HepG2 (cell line): Measurements from ENCODE around the gene CGREF1. TPM values are rescaled to one million over a fixed set of nuclear protein-coding genes. Genes with fewer than 3 reads are reported as not detected.

Source experiments
- FOSL2 ChIP-seq: sonication (generic); formaldehyde crosslinking; IDR thresholded peaks from 2 replicates; pipeline ENCODE4 v1.4.0; 2020; ENCODE audit warnings: missing genetic modification reagents
- KLF12 ChIP-seq: sonication (generic); formaldehyde crosslinking; IDR thresholded peaks from 2 replicates; pipeline ENCODE4 v1.4.0; 2020; ENCODE audit warnings: missing genetic modification reagents, borderline replicate concordance
- LCORL ChIP-seq, 2 experiments: fragments of 450-650 bp in 1 of 2; sonication (generic) in 1 of 2; formaldehyde crosslinking in 1 of 2; IDR thresholded peaks; 2 replicates each; pipeline versions ENCODE4 v1.5.0 to v1.6.1; 2017 to 2020; ENCODE audit warnings: antibody characterized with exemption in 1 of 2, missing genetic modification reagents in 1 of 2
- NFAT5 ChIP-seq: sonication (generic); formaldehyde crosslinking; IDR thresholded peaks from 2 replicates; pipeline ENCODE4 v1.4.0; 2020; ENCODE audit warnings: missing genetic modification reagents
- ONECUT2 ChIP-seq: sonication (generic); formaldehyde crosslinking; IDR thresholded peaks from 2 replicates; pipeline ENCODE4 v1.4.0; 2020; ENCODE audit warnings: missing genetic modification reagents
- PCBP1 ChIP-seq: fragments of 200-400 bp; formaldehyde crosslinking; IDR thresholded peaks from 2 replicates; pipeline ENCODE4 v1.6.1; 2017; ENCODE audit warnings: mild to moderate bottlenecking, low read depth, low read length, borderline replicate concordance
- THYN1 ChIP-seq: sonication (generic); formaldehyde crosslinking; IDR thresholded peaks from 2 replicates; pipeline ENCODE4 v1.8.1; 2023; ENCODE audit warnings: low read depth, mild to moderate bottlenecking, moderate library complexity, missing genetic modification reagents, borderline replicate concordance
- TRIM22 ChIP-seq: fragments of 450-650 bp; IDR thresholded peaks from 2 replicates; pipeline ENCODE4 v1.6.1; 2017
- ZNF589 ChIP-seq: sonication (generic); formaldehyde crosslinking; conservative IDR thresholded peaks from 2 replicates; pipeline ENCODE4 v1.8.0; 2022; ENCODE audit warnings: mild to moderate bottlenecking, moderate library complexity, missing genetic modification reagents
- ZNF839 ChIP-seq: sonication (generic); formaldehyde crosslinking; IDR thresholded peaks from 2 replicates; pipeline ENCODE4 v1.4.0; 2020; ENCODE audit warnings: missing genetic modification reagents, mild to moderate bottlenecking, borderline replicate concordance
- polyA plus RNA-seq, 8 experiments: library from polyadenylated mRNA; depleted of rRNA in 3 of 8; stranded (reverse) in 7 of 8; unstranded in 1 of 8; fragments of >200 nt; fragmentation: Illumina TruSeq in 4 of 8; extraction: Trizol in 4 of 8; gene quantifications; 2 replicates each; pipeline versions ENCODE4 v1.2.1 to v1.2.3, GENCODE V29; 2011 to 2016; ENCODE audit warnings: low read depth in 4 of 8, missing spikeins in 1 of 8, mixed read lengths in 1 of 8; ENCODE audit not compliant: insufficient read depth in 1 of 8
- total RNA-seq, 5 experiments: library from RNA; depleted of rRNA; stranded (reverse); fragments of >200 nt; fragmentation: Illumina TruSeq; extraction: Trizol; gene quantifications; 2 replicates each; pipeline ENCODE4 v1.2.3, GENCODE V29; 2016; ENCODE audit warnings: low read depth in 1 of 5
- TF ChIP-seq, protein P1 (sequence below): sonication (generic); formaldehyde crosslinking; conservative IDR thresholded peaks from 2 replicates; pipeline ENCODE4 v1.4.0; 2020; ENCODE audit warnings: missing genetic modification reagents
- TF ChIP-seq, protein P2 (sequence below): sonication (generic); formaldehyde crosslinking; IDR thresholded peaks from 2 replicates; pipeline ENCODE4 v1.5.0; 2020; ENCODE audit warnings: missing genetic modification reagents
- TF ChIP-seq, protein P3 (sequence below): sonication (generic); formaldehyde crosslinking; IDR thresholded peaks from 2 replicates; pipeline ENCODE4 v1.5.0; 2020; ENCODE audit warnings: mild to moderate bottlenecking, missing genetic modification reagents

CGREF1 gene
- total and polyA plus RNA-seq, 2 of the 13 experiments (the other 11 are each of a cell fraction or from before 2014, with no cell fraction given), result 13.9 to 23.4 TPM

GRCh38 chr2:27086724-27087593 lies 32.0 kb downstream of the CGREF1 start, which contains the start of gene KHK (continued):
- TF ChIP-seq ZNF589, result 0 out of 2 replicates have a peak, but pooled peaks have one; percentile 58
- TF ChIP-seq, protein P1, sequence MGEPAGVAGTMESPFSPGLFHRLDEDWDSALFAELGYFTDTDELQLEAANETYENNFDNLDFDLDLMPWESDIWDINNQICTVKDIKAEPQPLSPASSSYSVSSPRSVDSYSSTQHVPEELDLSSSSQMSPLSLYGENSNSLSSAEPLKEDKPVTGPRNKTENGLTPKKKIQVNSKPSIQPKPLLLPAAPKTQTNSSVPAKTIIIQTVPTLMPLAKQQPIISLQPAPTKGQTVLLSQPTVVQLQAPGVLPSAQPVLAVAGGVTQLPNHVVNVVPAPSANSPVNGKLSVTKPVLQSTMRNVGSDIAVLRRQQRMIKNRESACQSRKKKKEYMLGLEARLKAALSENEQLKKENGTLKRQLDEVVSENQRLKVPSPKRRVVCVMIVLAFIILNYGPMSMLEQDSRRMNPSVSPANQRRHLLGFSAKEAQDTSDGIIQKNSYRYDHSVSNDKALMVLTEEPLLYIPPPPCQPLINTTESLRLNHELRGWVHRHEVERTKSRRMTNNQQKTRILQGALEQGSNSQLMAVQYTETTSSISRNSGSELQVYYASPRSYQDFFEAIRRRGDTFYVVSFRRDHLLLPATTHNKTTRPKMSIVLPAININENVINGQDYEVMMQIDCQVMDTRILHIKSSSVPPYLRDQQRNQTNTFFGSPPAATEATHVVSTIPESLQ (CRISPR knock-in tag), result 0 out of 2 replicates have a peak, but pooled peaks have one; percentile 17
- TF ChIP-seq LCORL (IDR thresholded peaks at IDR 0.05), result no peak
- 0 out of 2 replicates have a peak, but pooled peaks have one; percentile 7 for TF ChIP-seq LCORL (CRISPR knock-in tag; IDR thresholded peaks at IDR 0.05)
- TF ChIP-seq NFAT5, result no peak
- TF ChIP-seq FOSL2, result no peak
- peak; percentile 54 for TF ChIP-seq KLF12 (CRISPR knock-in tag)
- TF ChIP-seq, protein P2, sequence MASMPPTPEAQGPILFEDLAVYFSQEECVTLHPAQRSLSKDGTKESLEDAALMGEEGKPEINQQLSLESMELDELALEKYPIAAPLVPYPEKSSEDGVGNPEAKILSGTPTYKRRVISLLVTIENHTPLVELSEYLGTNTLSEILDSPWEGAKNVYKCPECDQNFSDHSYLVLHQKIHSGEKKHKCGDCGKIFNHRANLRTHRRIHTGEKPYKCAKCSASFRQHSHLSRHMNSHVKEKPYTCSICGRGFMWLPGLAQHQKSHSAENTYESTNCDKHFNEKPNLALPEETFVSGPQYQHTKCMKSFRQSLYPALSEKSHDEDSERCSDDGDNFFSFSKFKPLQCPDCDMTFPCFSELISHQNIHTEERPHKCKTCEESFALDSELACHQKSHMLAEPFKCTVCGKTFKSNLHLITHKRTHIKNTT (CRISPR knock-in tag), result no peak
- TF ChIP-seq, protein P3, sequence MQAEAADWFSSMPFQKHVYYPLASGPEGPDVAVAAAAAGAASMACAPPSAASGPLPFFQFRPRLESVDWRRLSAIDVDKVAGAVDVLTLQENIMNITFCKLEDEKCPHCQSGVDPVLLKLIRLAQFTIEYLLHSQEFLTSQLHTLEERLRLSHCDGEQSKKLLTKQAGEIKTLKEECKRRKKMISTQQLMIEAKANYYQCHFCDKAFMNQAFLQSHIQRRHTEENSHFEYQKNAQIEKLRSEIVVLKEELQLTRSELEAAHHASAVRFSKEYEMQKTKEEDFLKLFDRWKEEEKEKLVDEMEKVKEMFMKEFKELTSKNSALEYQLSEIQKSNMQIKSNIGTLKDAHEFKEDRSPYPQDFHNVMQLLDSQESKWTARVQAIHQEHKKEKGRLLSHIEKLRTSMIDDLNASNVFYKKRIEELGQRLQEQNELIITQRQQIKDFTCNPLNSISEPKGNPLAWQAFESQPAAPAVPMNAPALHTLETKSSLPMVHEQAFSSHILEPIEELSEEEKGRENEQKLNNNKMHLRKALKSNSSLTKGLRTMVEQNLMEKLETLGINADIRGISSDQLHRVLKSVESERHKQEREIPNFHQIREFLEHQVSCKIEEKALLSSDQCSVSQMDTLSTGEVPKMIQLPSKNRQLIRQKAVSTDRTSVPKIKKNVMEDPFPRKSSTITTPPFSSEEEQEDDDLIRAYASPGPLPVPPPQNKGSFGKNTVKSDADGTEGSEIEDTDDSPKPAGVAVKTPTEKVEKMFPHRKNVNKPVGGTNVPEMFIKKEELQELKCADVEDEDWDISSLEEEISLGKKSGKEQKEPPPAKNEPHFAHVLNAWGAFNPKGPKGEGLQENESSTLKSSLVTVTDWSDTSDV (CRISPR knock-in tag), result no peak
- no peak for TF ChIP-seq ONECUT2 (CRISPR knock-in tag)
- no peak for TF ChIP-seq THYN1 (CRISPR knock-in tag)
- no peak for TF ChIP-seq TRIM22
- 0 out of 2 replicates have a peak, but pooled peaks have one; percentile 48 for TF ChIP-seq PCBP1
- TF ChIP-seq ZNF839 (CRISPR knock-in tag), result 0 out of 2 replicates have a peak, but pooled peaks have one; percentile 27
